ENCODE data around the gene COBL. TPM values are rescaled to one million over a fixed set of nuclear protein-coding genes. Genes with fewer than 3 reads are reported as not detected.

COBL gene
- total RNA-seq, 2 experiments from 2014 or later, result not detected

GRCh38 chr7:51046482-51046881 is 270.1 kb downstream of the COBL start:
- Mint-ChIP-seq H3K9me3 (no peaks in the 10 kb centered on the region), H3K4me1 (no peaks in the 10 kb centered on the region), H3K27ac (no peak overlapping the region), H3K36me3 (ENCODE audit: low read depth) (no peaks in the 10 kb centered on the region), H3K4me3 (no peak overlapping the region), H3K27me3 (peaks cover 12% of the 10 kb centered on the region)
- ChIA-PET CTCF (no interaction called here), POLR2A (no interaction called here)
- DNase-seq, result no peak

GRCh38 chr7:51046103-51046466 is 270.5 kb downstream of the COBL start:
- no peak for DNase-seq
- H3K27me3 Mint-ChIP-seq, result peaks cover 12% of the 10 kb centered on the region
- H3K4me1 Mint-ChIP-seq, result no peaks in the 10 kb centered on the region
- CTCF ChIA-PET, result no interaction called here
- H3K9me3 Mint-ChIP-seq, result no peaks in the 10 kb centered on the region
- H3K27ac Mint-ChIP-seq, result no peak overlapping the region
- POLR2A ChIA-PET, result no interaction called here
- H3K36me3 Mint-ChIP-seq (ENCODE audit: low read depth), result no peaks in the 10 kb centered on the region
- no peak overlapping the region for H3K4me3 Mint-ChIP-seq

- Mint-ChIP-seq H3K27me3 (peaks cover 10% of the 10 kb centered on the region), H3K36me3 (ENCODE audit: low read depth) (no peaks in the 10 kb centered on the region), H3K4me3 (no peak overlapping the region), H3K4me1 (no peaks in the 10 kb centered on the region), H3K9me3 (no peaks in the 10 kb centered on the region), H3K27ac (no peak overlapping the region)
- POLR2A ChIA-PET, result no interaction called here
- no peak for DNase-seq
- CTCF ChIA-PET, result no interaction called here
Observed at GRCh38 chr7:51045319-51046102, 271.1 kb downstream of the COBL start.

- Mint-ChIP-seq H3K4me1 (no peaks in the 10 kb centered on the region), H3K9me3 (no peaks in the 10 kb centered on the region), H3K36me3 (ENCODE audit: low read depth) (no peaks in the 10 kb centered on the region), H3K27me3 (peaks cover 7% of the 10 kb centered on the region), H3K4me3 (no peak overlapping the region), H3K27ac (no peak overlapping the region)
- ChIA-PET POLR2A (no interaction called here), CTCF (no interaction called here)
- DNase-seq, result no peak
Observed at GRCh38 chr7:51043461-51043860, 273.1 kb downstream of the COBL start.

GRCh38 chr7:51040787-51041186 is 275.8 kb downstream of the COBL start:
- ChIA-PET CTCF (no interaction called here), POLR2A (no interaction called here)
- peaks cover 6% of the 10 kb centered on the region for H3K27me3 Mint-ChIP-seq
- no peaks in the 10 kb centered on the region for H3K4me1 Mint-ChIP-seq
- H3K9me3 Mint-ChIP-seq, result no peaks in the 10 kb centered on the region
- H3K27ac Mint-ChIP-seq, result no peak overlapping the region
- no peak overlapping the region for H3K4me3 Mint-ChIP-seq
- DNase-seq, result no peak
- no peaks in the 10 kb centered on the region for H3K36me3 Mint-ChIP-seq (ENCODE audit: low read depth)

GRCh38 chr7:51038573-51038972 is 278.0 kb downstream of the COBL start:
- POLR2A ChIA-PET, result no interaction called here
- Mint-ChIP-seq H3K9me3 (no peaks in the 10 kb centered on the region), H3K4me3 (no peak overlapping the region), H3K4me1 (no peaks in the 10 kb centered on the region), H3K36me3 (ENCODE audit: low read depth) (no peaks in the 10 kb centered on the region), H3K27me3 (peaks cover 6% of the 10 kb centered on the region), H3K27ac (no peak overlapping the region)
- CTCF ChIA-PET, result no interaction called here
- DNase-seq, result no peak

- POLR2A ChIA-PET, result no interaction called here
- Mint-ChIP-seq H3K27ac (no peak overlapping the region), H3K4me3 (no peak overlapping the region), H3K36me3 (ENCODE audit: low read depth) (no peaks in the 10 kb centered on the region), H3K4me1 (no peaks in the 10 kb centered on the region), H3K27me3 (peaks cover 6% of the 10 kb centered on the region), H3K9me3 (no peaks in the 10 kb centered on the region)
- CTCF ChIA-PET, result no interaction called here
- DNase-seq, result no peak
Observed at GRCh38 chr7:51035716-51036115, 280.9 kb downstream of the COBL start.

- Mint-ChIP-seq H3K4me3 (no peak overlapping the region), H3K9me3 (no peaks in the 10 kb centered on the region), H3K27me3 (peaks cover 4% of the 10 kb centered on the region), H3K27ac (no peak overlapping the region), H3K36me3 (ENCODE audit: low read depth) (no peaks in the 10 kb centered on the region), H3K4me1 (no peaks in the 10 kb centered on the region)
- POLR2A ChIA-PET, result interaction anchor here (1.3 kb wide), 1 partner anchor 10 kb away, joined by 3 read pairs; no protein-coding TSS in a partner anchor
- no peak for DNase-seq
- CTCF ChIA-PET, result no interaction called here
Observed at GRCh38 chr7:51034521-51035264, 281.9 kb downstream of the COBL start.

GRCh38 chr7:51033727-51034520 is 282.7 kb downstream of the COBL start:
- H3K27ac Mint-ChIP-seq, result no peak overlapping the region
- POLR2A ChIA-PET, result interaction anchor here (1.3 kb wide), 1 partner anchor 11 kb away, joined by 3 read pairs; no protein-coding TSS in a partner anchor
- DNase-seq, result no peak
- H3K36me3 Mint-ChIP-seq (ENCODE audit: low read depth), result no peaks in the 10 kb centered on the region
- H3K4me3 Mint-ChIP-seq, result no peak overlapping the region
- peaks cover 1% of the 10 kb centered on the region for H3K27me3 Mint-ChIP-seq
- CTCF ChIA-PET, result no interaction called here
- H3K9me3 Mint-ChIP-seq, result no peaks in the 10 kb centered on the region
- H3K4me1 Mint-ChIP-seq, result no peaks in the 10 kb centered on the region

GRCh38 chr7:51031791-51032515 is 284.7 kb downstream of the COBL start:
- no peaks in the 10 kb centered on the region for H3K9me3 Mint-ChIP-seq
- H3K27ac Mint-ChIP-seq, result no peak overlapping the region
- ChIA-PET POLR2A (no interaction called here), CTCF (no interaction called here)
- no peaks in the 10 kb centered on the region for H3K4me1 Mint-ChIP-seq
- H3K27me3 Mint-ChIP-seq, result peaks cover 1% of the 10 kb centered on the region
- no peaks in the 10 kb centered on the region for H3K36me3 Mint-ChIP-seq (ENCODE audit: low read depth)
- no peak overlapping the region for H3K4me3 Mint-ChIP-seq
- no peak for DNase-seq

GRCh38 chr7:51031216-51031615 is 285.4 kb downstream of the COBL start:
- Mint-ChIP-seq H3K36me3 (ENCODE audit: low read depth) (no peaks in the 10 kb centered on the region), H3K9me3 (no peaks in the 10 kb centered on the region), H3K4me3 (no peak overlapping the region), H3K27me3 (no peaks in the 10 kb centered on the region), H3K4me1 (no peaks in the 10 kb centered on the region), H3K27ac (no peak overlapping the region)
- DNase-seq, result no peak
- POLR2A ChIA-PET, result no interaction called here
- CTCF ChIA-PET, result no interaction called here

GRCh38 chr7:51029701-51030191 is 286.9 kb downstream of the COBL start:
- Mint-ChIP-seq H3K27ac (no peak overlapping the region), H3K27me3 (no peaks in the 10 kb centered on the region), H3K9me3 (no peaks in the 10 kb centered on the region), H3K4me3 (no peak overlapping the region), H3K4me1 (no peaks in the 10 kb centered on the region), H3K36me3 (ENCODE audit: low read depth) (no peaks in the 10 kb centered on the region)
- CTCF ChIA-PET, result no interaction called here
- no peak for DNase-seq
- POLR2A ChIA-PET, result no interaction called here

GRCh38 chr7:51029131-51029530 is 287.5 kb downstream of the COBL start:
- Mint-ChIP-seq H3K27me3 (no peaks in the 10 kb centered on the region), H3K4me1 (no peaks in the 10 kb centered on the region), H3K9me3 (no peaks in the 10 kb centered on the region), H3K4me3 (no peak overlapping the region), H3K27ac (no peak overlapping the region), H3K36me3 (ENCODE audit: low read depth) (no peaks in the 10 kb centered on the region)
- CTCF ChIA-PET, result no interaction called here
- no peak for DNase-seq
- POLR2A ChIA-PET, result no interaction called here

Measured in activated CD4-positive, alpha-beta memory T cell treated with anti-CD3 and anti-CD28 coated beads, Interleukin-2, amount 10 ng/mL, durations not matched to agents 7 days and 5 days (primary cell).